Left lung (tissue), 14 donors: Measurements from ENCODE around the gene SORBS1. TPM values are rescaled to one million over a fixed set of nuclear protein-coding genes. Genes with fewer than 3 reads are reported as not detected.

Source experiments
- ATAC-seq: fragments of 200-7000 bp; cut with Tn5 transposase; one replicate; pipeline ENCODE4 v1.9.1; 2020; ENCODE audit warnings: moderate library complexity
- DNase-seq, 4 donors: peaks; one replicate each; pipeline ENCODE4 v3.0.0-alpha.2; 2013 to 2020
- H3K27ac ChIP-seq, 2 donors: fragments of 200-600 bp; sonication (generic) in 1 of 2; one replicate each; pipeline versions ENCODE4 v1.5.0 to v1.8.0; 2020 to 2021
- H3K27me3 ChIP-seq, 2 donors: fragments of 200-600 bp; sonication (generic) in 1 of 2; one replicate each; pipeline versions ENCODE4 v1.5.0 to v1.8.0; 2020 to 2021
- H3K36me3 ChIP-seq, 2 donors: fragments of 200-600 bp; sonication (generic) in 1 of 2; one replicate each; pipeline versions ENCODE4 v1.5.0 to v1.8.0; 2020 to 2021
- H3K4me1 ChIP-seq, 2 donors: fragments of 200-600 bp; one replicate each; pipeline ENCODE4 v1.8.0; 2021
- H3K4me3 ChIP-seq, 2 donors: fragments of 200-600 bp; sonication (generic) in 1 of 2; one replicate each; pipeline versions ENCODE4 v1.5.0 to v1.8.0; 2020 to 2021; ENCODE audit warnings: mild to moderate bottlenecking in 1 of 2
- H3K9me3 ChIP-seq, 2 donors: fragments of 200-600 bp; sonication (generic) in 1 of 2; one replicate each; pipeline versions ENCODE4 v1.5.0 to v1.8.0; 2020 to 2021
- CTCF ChIP-seq, 2 donors: fragments of 200-600 bp; sonication (generic) in 1 of 2; IDR thresholded peaks; one replicate each; pipeline versions ENCODE4 v1.5.0 to v1.8.0; 2021; ENCODE audit warnings: antibody characterized with exemption in 2 of 2
- intact Hi-C, 2 donors: fragments of 100-400 bp; cut with DNase I; formaldehyde crosslinking; loops; one replicate each; pipeline versions ENCODE4 v1.11.2 to v1.14.2; 2022
- long read RNA-seq, 12 donors: library from polyadenylated mRNA in 2 of 12; unstranded in 2 of 12; transcript quantifications; one replicate each; pipeline ENCODE4 v2.0.0 and lab custom pipeline, GENCODE V29; 2019 to 2026
- polyA plus RNA-seq, 6 donors: library from polyadenylated mRNA; unstranded; fragments of 120-200 nt; gene quantifications; one replicate each; pipeline ENCODE4 v1.2.1, GENCODE V29; 2013; ENCODE audit not compliant: insufficient read length in 6 of 6
- total RNA-seq, 2 donors: library from RNA; stranded (reverse); fragmentation: NEBNext Ultra II Directional; extraction: Animal tissue kit (Norgen Biotek cat#: 25700); gene quantifications; one replicate each; pipeline ENCODE4 v1.2.1, GENCODE V29; 2021
- donor health status: DM: no; HTN: yes; CAD: no.
- donor health status: DM: no; HTN: no; CAD: no.

The SORBS1 gene
- total RNA-seq (10 to 100 TPM; 44.0 to 52.7 TPM), polyA plus RNA-seq (10 to 100 TPM; 23.3 to 38.2 (median 34.5) TPM)
- long read RNA-seq, donor 1, partial matches to known transcripts = 0 of 1 reads
- long read RNA-seq, donor 1, other reads (novel, unspliced or antisense) = 0 of 1 reads
- long read RNA-seq, donor 2 = 0 reads
- long read RNA-seq, donor 3 = 0 reads
- long read RNA-seq, donor 4, partial matches to known transcripts = 0 of 1 reads
- long read RNA-seq, donor 4, other reads (novel, unspliced or antisense) = 1 of 1 reads
- long read RNA-seq, donor 5 = 0 reads
- long read RNA-seq, donor 6 = 0 reads
- long read RNA-seq, donor 7 = 0 reads
- long read RNA-seq, donor 8 = 0 reads
- long read RNA-seq, donor 9 = 0 reads
- long read RNA-seq, donor 10, partial matches to known transcripts = 0 of 1 reads
- long read RNA-seq, donor 10, other reads (novel, unspliced or antisense) = 1 of 1 reads
- long read RNA-seq, donor 11, partial matches to known transcripts = 0 of 1 reads
- long read RNA-seq, donor 11, other reads (novel, unspliced or antisense) = 0 of 1 reads
- long read RNA-seq, donor 12 = 0 reads

GRCh38 chr10:95561177-95561863 is at the start of gene SORBS1:
SORBS1 (minus strand) TSS chr10:95561371; CDS start chr10:95441135, 120,236 bp downstream.
- Histone ChIP-seq H3K27ac (peak within 1 kb of the TSS; percentile 76 to 86), H3K36me3 (no peaks in the 10 kb centered on the region), H3K27me3 (peaks cover 0 to 17% of the 10 kb centered on the region in 2 donors), H3K4me3 (peak within 1 kb of the TSS; percentile 77 to 78), H3K4me1 (peaks cover 0 to 26% of the 10 kb centered on the region in 2 donors), H3K9me3 (no peaks in the 10 kb centered on the region)
- ATAC-seq (peak; percentile 99), DNase-seq (peak; percentile 94 to 98 (median 97))
- intact Hi-C loops = no loop called here
- TF ChIP-seq CTCF (IDR thresholded peaks at IDR 0.05) = no peak

- Histone ChIP-seq H3K9me3 (no peaks in the 10 kb centered on the region), H3K27me3 (no peaks in the 10 kb centered on the region), H3K4me3 (no peak overlapping the region), H3K4me1 (no peaks in the 10 kb centered on the region), H3K27ac (no peak overlapping the region), H3K36me3 (peaks cover 0 to 99% of the 10 kb centered on the region in 2 donors)
- ATAC-seq = no peak
- intact Hi-C loops = no loop called here
- no peak for TF ChIP-seq CTCF (IDR thresholded peaks at IDR 0.05)
- no peak for DNase-seq
Measured at GRCh38 chr10:95610727-95611126, 49.6 kb upstream of the SORBS1 start.

GRCh38 chr10:95606922-95607321 is 45.8 kb upstream of the SORBS1 start:
- no peak overlapping the region for H3K4me3 ChIP-seq
- DNase-seq (no peak), ATAC-seq (no peak)
- TF ChIP-seq CTCF (IDR thresholded peaks at IDR 0.05) = no peak
- H3K36me3 ChIP-seq = peaks cover 0 to 68% of the 10 kb centered on the region in 2 donors
- no peaks in the 10 kb centered on the region for H3K4me1 ChIP-seq
- H3K27ac ChIP-seq = no peak overlapping the region
- H3K27me3 ChIP-seq = no peaks in the 10 kb centered on the region
- H3K9me3 ChIP-seq = no peaks in the 10 kb centered on the region
- intact Hi-C loops = no loop called here

- DNase-seq (no peak), ATAC-seq (no peak)
- Histone ChIP-seq H3K27me3 (no peaks in the 10 kb centered on the region), H3K4me3 (no peak overlapping the region), H3K36me3 (peaks cover 0 to 50% of the 10 kb centered on the region in 2 donors), H3K27ac (no peak overlapping the region), H3K9me3 (no peaks in the 10 kb centered on the region), H3K4me1 (no peaks in the 10 kb centered on the region)
- TF ChIP-seq CTCF (IDR thresholded peaks at IDR 0.05) = no peak
- intact Hi-C loops = no loop called here
Measured at GRCh38 chr10:95605163-95605562, 44.0 kb upstream of the SORBS1 start.

GRCh38 chr10:95604630-95605029 is 43.5 kb upstream of the SORBS1 start:
- H3K36me3 ChIP-seq = peaks cover 0 to 45% of the 10 kb centered on the region in 2 donors
- intact Hi-C loops = loop anchor here in 1 of 2 donors (5.0 kb wide), 1 partner anchor 232 kb away; no protein-coding TSS in a partner anchor
- no peaks in the 10 kb centered on the region for H3K4me1 ChIP-seq
- no peak overlapping the region for H3K27ac ChIP-seq
- no peaks in the 10 kb centered on the region for H3K9me3 ChIP-seq
- no peak overlapping the region for H3K4me3 ChIP-seq
- DNase-seq (no peak), ATAC-seq (no peak)
- H3K27me3 ChIP-seq = no peaks in the 10 kb centered on the region
- no peak for TF ChIP-seq CTCF (IDR thresholded peaks at IDR 0.05)
